ENCODE data around the gene CERS4. TPM values are rescaled to one million over a fixed set of nuclear protein-coding genes. Genes with fewer than 3 reads are reported as not detected.

The CERS4 gene
- total RNA-seq (2021; ENCODE audit: unreplicated experiment), result 11.6 TPM
- 20.8 TPM for polyA plus RNA-seq (2012; ENCODE audit: insufficient read length)
- Bru-seq, nascent RNA, result percentile 46 among the genes with signal in this experiment
- percentile 49 among the genes with signal in this experiment for BruChase-seq, experiment 1, labeled RNA remaining after a 2-hour chase
- BruChase-seq, experiment 2, labeled RNA remaining after a 6-hour chase, result percentile 52 among the genes with signal in this experiment
- long read RNA-seq, partial matches to known transcripts, result 1 of 11 reads
- long read RNA-seq, other reads (novel, unspliced or antisense), result 6 of 11 reads

GRCh38 chr19:8208922-8209461 lies at the start of gene CERS4:
CERS4 (plus strand) TSS chr19:8209370; CDS start chr19:8251077, 41,707 bp downstream.
- ATAC-seq (peak; percentile 91), DNase-seq (ENCODE audit: low read depth, low spot score) (no peak)
- no peak for TF ChIP-seq CTCF (IDR thresholded peaks at IDR 0.05)
- no peak for TF ChIP-seq TCF7L2 (IDR thresholded peaks at IDR 0.05; ENCODE audit: low read depth, low read length)
- TF ChIP-seq REST (IDR thresholded peaks at IDR 0.05; ENCODE audit: insufficient read depth in 1 of 2, low read depth in 2 of 2, low read length in 1 of 2), result no peak
- no peak for TF ChIP-seq SIN3A (IDR thresholded peaks at IDR 0.05; ENCODE audit: borderline replicate concordance, insufficient read depth, low read depth, low read length)
- TF ChIP-seq POLR2AphosphoS5 (IDR thresholded peaks at IDR 0.05; ENCODE audit: low read depth, low read length), result no peak
- CTCF ChIA-PET, result no interaction called here
- Histone ChIP-seq H3K27ac (ENCODE audit: low read length) (no peak within 1 kb of the TSS), H3K36me3 (ENCODE audit: control insufficient read depth, insufficient read depth, low read length) (no peaks in the 10 kb centered on the region), H3K4me3 (ENCODE audit: low read depth in 2 of 2, low read length in 2 of 2) (peak within 1 kb of the TSS; percentile 57), H3K27me3 (ENCODE audit: control insufficient read depth, insufficient read depth, low read length) (no peaks in the 10 kb centered on the region), H3K4me1 (ENCODE audit: control insufficient read depth, insufficient read depth, low read length) (peaks cover 4% of the 10 kb centered on the region; the same call in 1 of the 2 replicates), H3K9me3 (ENCODE audit: control insufficient read depth, insufficient read depth, low read depth, low read length) (no peaks in the 10 kb centered on the region)
- no TSS peak for BruUV-seq (replicated peaks)
- in situ Hi-C loops (cut with HindIII; ENCODE audit: low pct_unique_long_range_greater_than_20kb, low sequenced_read_pairs), result no loop called here
- POLR2A ChIA-PET, result no interaction called here
- intact Hi-C loops (cut with micrococcal nuclease; ENCODE audit: unreplicated experiment), result no loop called here

GRCh38 chr19:8161135-8161646 lies 48.0 kb upstream of the CERS4 start:
- ChIA-PET POLR2A (no interaction called here), CTCF (no interaction called here)
- Histone ChIP-seq H3K4me3 (ENCODE audit: low read depth in 2 of 2, low read length in 2 of 2) (no peak overlapping the region), H3K27me3 (ENCODE audit: control insufficient read depth, insufficient read depth, low read length) (no peaks in the 10 kb centered on the region), H3K27ac (ENCODE audit: low read length) (no peak overlapping the region), H3K9me3 (ENCODE audit: control insufficient read depth, insufficient read depth, low read depth, low read length) (no peaks in the 10 kb centered on the region), H3K36me3 (ENCODE audit: control insufficient read depth, insufficient read depth, low read length) (no peaks in the 10 kb centered on the region), H3K4me1 (ENCODE audit: control insufficient read depth, insufficient read depth, low read length) (no peaks in the 10 kb centered on the region)
- BruUV-seq (replicated peaks), result no TSS peak
- no peak for TF ChIP-seq TCF7L2 (IDR thresholded peaks at IDR 0.05; ENCODE audit: low read depth, low read length)
- TF ChIP-seq SIN3A (IDR thresholded peaks at IDR 0.05; ENCODE audit: borderline replicate concordance, insufficient read depth, low read depth, low read length), result no peak
- no peak for TF ChIP-seq REST (IDR thresholded peaks at IDR 0.05; ENCODE audit: insufficient read depth in 1 of 2, low read depth in 2 of 2, low read length in 1 of 2)
- TF ChIP-seq POLR2AphosphoS5 (IDR thresholded peaks at IDR 0.05; ENCODE audit: low read depth, low read length), result no peak
- no peak for TF ChIP-seq CTCF (IDR thresholded peaks at IDR 0.05)
- ATAC-seq, result no peak
- DNase-seq (ENCODE audit: low read depth, low spot score), result no peak
- in situ Hi-C loops (cut with HindIII; ENCODE audit: low pct_unique_long_range_greater_than_20kb, low sequenced_read_pairs) (no loop called here), intact Hi-C loops (cut with micrococcal nuclease; ENCODE audit: unreplicated experiment) (no loop called here)
